DOHH2 (cell line): Measurements from ENCODE around the gene ROR2.

Experiments used
- CTCF ChIP-seq: fragments of 200-600 bp; sonication (generic); IDR thresholded peaks from one replicate; pipeline ENCODE4 v1.5.1; 2014; ENCODE audit warnings: antibody characterized with exemption, mild to moderate bottlenecking, low read depth, low read length; ENCODE audit not compliant: poor library complexity, severe bottlenecking
- EZH2phosphoT487 ChIP-seq: fragments of 200-600 bp; sonication (generic); IDR thresholded peaks from 2 replicates; pipeline ENCODE4 v1.6.1; 2017; ENCODE audit warnings: borderline replicate concordance, mild to moderate bottlenecking, antibody characterized with exemption, low read length, moderate library complexity, mixed read lengths

GRCh38 chr9:91655658-91656057 is 294.4 kb downstream of the ROR2 start:
- TF ChIP-seq CTCF (no peak), EZH2phosphoT487 (no peak)
